Upper lobe of left lung (tissue), 4 donors: ENCODE results near the gene RIMBP2.

ENCODE experiments used
- CTCF ChIP-seq, 6 experiments: fragments of 450-650 bp in 4 of 6; fragments of 200-600 bp in 2 of 6; sonication (generic) in 2 of 6; IDR thresholded peaks; one replicate each; pipeline ENCODE4 v1.5.1; 2016 to 2019; ENCODE audit warnings: antibody characterized with exemption in 6 of 6
- EP300 ChIP-seq, 4 donors: sonication (generic); formaldehyde crosslinking; IDR thresholded peaks; one replicate each; pipeline ENCODE4 v1.5.1; 2017; ENCODE audit warnings: antibody characterized with exemption in 4 of 4, control low read depth in 2 of 4
- POLR2A ChIP-seq, 4 donors: fragments of 450-650 bp; IDR thresholded peaks; one replicate each; pipeline ENCODE4 v1.5.1; 2016 to 2017; ENCODE audit warnings: antibody characterized with exemption in 4 of 4, mild to moderate bottlenecking in 2 of 4
- POLR2AphosphoS5 ChIP-seq, 2 donors: sonication (generic); formaldehyde crosslinking; IDR thresholded peaks; one replicate each; pipeline ENCODE4 v1.5.1; 2017; ENCODE audit warnings: antibody characterized with exemption in 2 of 2

- TF ChIP-seq CTCF (IDR thresholded peaks at IDR 0.05) (no peak), POLR2A (IDR thresholded peaks at IDR 0.05) (no peak), EP300 (IDR thresholded peaks at IDR 0.05) (no peak), POLR2AphosphoS5 (IDR thresholded peaks at IDR 0.05) (no peak)
Measured at GRCh38 chr12:130463818-130464670, 252.1 kb downstream of the RIMBP2 start.
